Cardiac fibroblast (primary cell): ENCODE data around the gene LMO7.
A peak's percentile ranks its signal among the peaks of the same experiment; 100 is the strongest.

ENCODE experiments used
- DNase-seq, 2 donors: peaks; one replicate each; pipeline versions ENCODE4 v3.0.0 to v3.0.0-alpha.2; 2010; ENCODE audit warnings: low read depth in 2 of 2
- H3K4me3 ChIP-seq, 2 donors: replicated peaks in 1 of 2; 1 replicate in 1 of 2; 2 replicates in 1 of 2; pipeline ENCODE4 v1.5.1; 2011; ENCODE audit warnings: low read depth in 2 of 2, low read length in 2 of 2, mild to moderate bottlenecking in 2 of 2, moderate library complexity in 1 of 2
- CTCF ChIP-seq: IDR thresholded peaks from one replicate; pipeline ENCODE4 v1.5.1; 2011; ENCODE audit warnings: low read depth, mild to moderate bottlenecking, low read length, inconsistent platforms

Gene LMO7

GRCh38 chr13:75804054-75804453 is 167.9 kb downstream of the LMO7 start:
- TF ChIP-seq CTCF, result no peak
- DNase-seq, result peak in 1 of 2 donors; percentile 28
- no peak overlapping the region for H3K4me3 ChIP-seq

GRCh38 chr13:75804605-75805004 is 168.5 kb downstream of the LMO7 start:
- no peak for TF ChIP-seq CTCF
- H3K4me3 ChIP-seq, result no peak overlapping the region
- DNase-seq, result no peak

GRCh38 chr13:75806117-75806516 is 170.0 kb downstream of the LMO7 start:
- H3K4me3 ChIP-seq, result no peak overlapping the region
- TF ChIP-seq CTCF, result no peak
- DNase-seq, result no peak

- H3K4me3 ChIP-seq, result no peak overlapping the region
- TF ChIP-seq CTCF, result no peak
- DNase-seq, result no peak
These were observed 175.2 kb downstream of the LMO7 start for GRCh38 chr13:75811361-75811760.

- no peak overlapping the region for H3K4me3 ChIP-seq
- no peak for DNase-seq
- no peak for TF ChIP-seq CTCF
These were observed 175.7 kb downstream of the LMO7 start for GRCh38 chr13:75811841-75812240.

GRCh38 chr13:75812751-75813181 is 176.6 kb downstream of the LMO7 start:
- peak; percentile 48 to 64 for DNase-seq
- no peak for TF ChIP-seq CTCF
- no peak overlapping the region for H3K4me3 ChIP-seq

GRCh38 chr13:75813323-75813722 is 177.2 kb downstream of the LMO7 start:
- TF ChIP-seq CTCF, result no peak
- no peak for DNase-seq
- no peak overlapping the region for H3K4me3 ChIP-seq
